Endothelial cell of umbilical vein (primary cell): ENCODE measurements around the gene CDK19. TPM values are rescaled to one million over a fixed set of nuclear protein-coding genes. Genes with fewer than 3 reads are reported as not detected.

Experiments
- BruUV-seq: library from RNA; stranded (reverse); fragments of 400-500 nt; replicated peaks from 2 replicates; lab custom pipeline; 2021; lab: Mats Ljungman, UMichigan
- CTCF ChIA-PET: fragments of 300-600, 350-600 bp; sonication (Branson Sonifier 250); formaldehyde crosslinking; loops from one replicate; lab custom pipeline; 2021; ENCODE audit warnings: antibody characterized with exemption, inconsistent platforms; lab: Charles Lee
- POLR2A ChIA-PET: fragments of 300-600, 350-600 bp; sonication (Branson Sonifier 250); formaldehyde crosslinking; loops from one replicate; lab custom pipeline; 2021; ENCODE audit warnings: antibody characterized with exemption, inconsistent platforms; lab: Charles Lee
- DNase-seq: peaks from one replicate; pipeline ENCODE4 v3.0.0-alpha.2; 2011; ENCODE audit warnings: low read depth, low spot score
- FAIRE-seq: peaks from 2 replicates; lab custom pipeline; 2011; peaks lifted over from hg19 to GRCh38; lab: Jason Lieb, UNC
- H2AFZ ChIP-seq: 2 replicates; pipeline ENCODE4 v1.6.0; 2012; ENCODE audit warnings: low read depth, low read length, control low read depth, inconsistent platforms
- H3K27ac ChIP-seq: 2 replicates; pipeline ENCODE4 v1.5.1; 2011; ENCODE audit warnings: low read depth, mild to moderate bottlenecking, control low read depth, low read length, moderate library complexity; ENCODE audit not compliant: insufficient read depth
- H3K27me3 ChIP-seq, 2 experiments: 2 replicates each; pipeline versions ENCODE4 v1.6.0 to v1.6.1; 2011; ENCODE audit warnings: low read length in 2 of 2, mixed read lengths in 1 of 2; ENCODE audit not compliant: control insufficient read depth in 2 of 2, insufficient read depth in 2 of 2
- H3K36me3 ChIP-seq, 2 experiments: 2 replicates in 1 of 2; 3 replicates in 1 of 2; pipeline ENCODE4 v1.5.1; 2011; ENCODE audit warnings: low read length in 2 of 2, mild to moderate bottlenecking in 1 of 2, moderate library complexity in 1 of 2; ENCODE audit not compliant: control insufficient read depth in 2 of 2, insufficient read depth in 2 of 2; ENCODE audit errors: extremely low read depth in 1 of 2
- H3K4me1 ChIP-seq: 3 replicates; pipeline ENCODE4 v1.5.1; 2011; ENCODE audit warnings: mild to moderate bottlenecking, low read length; ENCODE audit not compliant: control insufficient read depth, insufficient read depth; ENCODE audit errors: extremely low read depth
- H3K4me2 ChIP-seq: 2 replicates; pipeline ENCODE4 v1.6.1; 2011; ENCODE audit warnings: low read length, control low read depth, mixed read lengths; ENCODE audit not compliant: insufficient read depth
- H3K4me3 ChIP-seq, 3 experiments: fragments of 200-600 bp in 1 of 3; sonication (generic), shearing (Covaris generic) in 1 of 3; replicated peaks in 1 of 3; 2 replicates each; pipeline ENCODE4 v1.5.1; 2011 to 2016; ENCODE audit warnings: control low read depth in 3 of 3, low read length in 3 of 3, mild to moderate bottlenecking in 2 of 3, inconsistent platforms in 1 of 3, low read depth in 1 of 3, moderate library complexity in 1 of 3; ENCODE audit not compliant: insufficient read depth in 1 of 3
- H3K79me2 ChIP-seq: 2 replicates; pipeline ENCODE4 v1.6.0; 2012; ENCODE audit warnings: low read length, inconsistent platforms; ENCODE audit not compliant: control insufficient read depth, insufficient read depth
- H3K9ac ChIP-seq: replicated peaks from 2 replicates; pipeline ENCODE3; 2011; ENCODE audit warnings: low read length, control low read depth; ENCODE audit not compliant: insufficient read depth; ENCODE audit errors: extremely low read depth
- H3K9me1 ChIP-seq: replicated peaks from 3 replicates; pipeline ENCODE4 v1.6.0; 2011; ENCODE audit warnings: mild to moderate bottlenecking, low read length; ENCODE audit not compliant: control insufficient read depth, insufficient read depth; ENCODE audit errors: extremely low read depth
- H3K9me3 ChIP-seq: replicated peaks from 2 replicates; pipeline ENCODE4 v1.5.1; 2012; ENCODE audit warnings: low read length, inconsistent platforms; ENCODE audit not compliant: control insufficient read depth, insufficient read depth
- H4K20me1 ChIP-seq: replicated peaks from 2 replicates; pipeline ENCODE3; 2011; ENCODE audit warnings: mild to moderate bottlenecking, low read length; ENCODE audit not compliant: control insufficient read depth, insufficient read depth; ENCODE audit errors: extremely low read depth
- EZH2 ChIP-seq: IDR thresholded peaks from 2 replicates; pipeline ENCODE4 v1.6.1; 2012; ENCODE audit warnings: borderline replicate concordance, low read depth, mild to moderate bottlenecking, moderate library complexity, low read length, inconsistent platforms; ENCODE audit not compliant: severe bottlenecking
- FOS ChIP-seq: IDR thresholded peaks from 2 replicates; pipeline ENCODE4 v1.6.1; 2011; ENCODE audit warnings: mild to moderate bottlenecking, low read length, moderate library complexity, borderline replicate concordance; ENCODE audit not compliant: insufficient read depth
- GATA2 ChIP-seq: IDR thresholded peaks from 2 replicates; pipeline ENCODE4 v1.7.0; 2011; ENCODE audit warnings: low read depth, mild to moderate bottlenecking, moderate library complexity, mixed read lengths, low read length; ENCODE audit not compliant: insufficient read length, insufficient read depth
- JUN ChIP-seq: IDR thresholded peaks from 2 replicates; pipeline ENCODE4 v1.6.1; 2011; ENCODE audit warnings: borderline replicate concordance, low read depth; ENCODE audit not compliant: insufficient read length, insufficient read depth
- MYC ChIP-seq: IDR thresholded peaks from one replicate; pipeline ENCODE4 v1.6.1; 2011; ENCODE audit warnings: mild to moderate bottlenecking, low read depth, low read length
- POLR2A ChIP-seq: IDR thresholded peaks from 2 replicates; pipeline ENCODE4 v1.6.1; 2012; ENCODE audit warnings: low read depth, mild to moderate bottlenecking, control low read depth, low read length
- POLR2AphosphoS5 ChIP-seq: IDR thresholded peaks from 2 replicates; pipeline ENCODE4 v1.6.1; 2012; ENCODE audit warnings: low read depth, mild to moderate bottlenecking, control low read depth, low read length, moderate library complexity; ENCODE audit not compliant: insufficient read depth
- dilution Hi-C: fragments of 300-500 bp; cut with MboI; formaldehyde crosslinking; loops from one replicate; pipeline ENCODE4 v1.15.0; 2019; ENCODE audit warnings: low sequenced_read_pairs; ENCODE audit not compliant: extremely low pct_ligation_motif_present
- intact Hi-C: fragments of 100-400 bp; cut with micrococcal nuclease; formaldehyde crosslinking; loops from one replicate; pipeline ENCODE4 v1.10.0; 2022
- polyA plus RNA-seq, 4 experiments: library from polyadenylated mRNA; depleted of rRNA in 3 of 4; stranded (reverse) in 3 of 4; unstranded in 1 of 4; fragments of >200 nt; gene quantifications; 2 replicates each; pipeline versions ENCODE4 v1.2.1 to v1.2.3, GENCODE V29; 2011 to 2012; ENCODE audit warnings: missing spikeins in 1 of 4
- total RNA-seq: library from RNA; stranded (reverse); gene quantifications from 2 replicates; pipeline ENCODE4 v1.2.3, GENCODE V29; 2021
- TF ChIP-seq, protein P1 (sequence below): IDR thresholded peaks from 2 replicates; pipeline ENCODE4 v1.6.1; 2011; ENCODE audit not compliant: insufficient read depth, insufficient read length
- TF ChIP-seq, protein P2 (sequence below), 2 donors: IDR thresholded peaks; 1 replicate in 1 of 2; 2 replicates in 1 of 2; pipeline ENCODE4 v1.5.1; 2011; ENCODE audit warnings: low read length in 2 of 2, mild to moderate bottlenecking in 2 of 2, moderate library complexity in 2 of 2, control low read depth in 1 of 2, inconsistent platforms in 1 of 2, low read depth in 1 of 2; ENCODE audit not compliant: insufficient read depth in 1 of 2; ENCODE audit errors: extremely low read depth in 1 of 2

The CDK19 gene
- total and polyA plus RNA-seq, 2 donors (not counting 3 experiments of a cell fraction or from before 2014, with no cell fraction given): 4.6 to 12.1 TPM

DNA sequence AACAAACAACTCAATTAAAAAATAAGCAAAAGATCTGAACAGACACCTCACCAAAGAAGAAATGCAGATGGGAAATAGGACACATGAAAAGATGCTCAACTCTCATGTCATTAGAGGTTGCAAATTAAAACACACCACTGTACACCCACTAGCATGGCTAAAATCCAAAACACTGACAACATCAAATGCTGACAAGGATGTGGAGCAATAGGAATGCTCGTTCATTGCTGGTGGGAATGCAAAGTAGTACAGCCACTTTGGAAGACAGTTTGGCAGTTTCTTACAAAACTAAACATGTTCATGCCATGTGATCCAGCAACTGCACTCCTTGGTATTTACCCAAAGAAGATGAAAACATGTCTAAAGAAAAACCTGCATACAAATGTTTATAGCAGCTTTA is 47.2 kb downstream of the CDK19 start:
- no TSS peak for BruUV-seq
- intact Hi-C loops: no loop called here
- CTCF ChIA-PET: no interaction called here
- H3K27me3 ChIP-seq: no peaks in the 10 kb centered on the region
- H4K20me1 ChIP-seq: no peaks in the 10 kb centered on the region
- no peak overlapping the region for H3K9ac ChIP-seq
- DNase-seq (no peak), FAIRE-seq (no peak)
- H3K9me3 ChIP-seq: no peaks in the 10 kb centered on the region
- H2AFZ ChIP-seq: no peak overlapping the region
- TF ChIP-seq FOS (no peak), GATA2 (no peak), JUN (no peak), EZH2 (no peak), POLR2AphosphoS5 (no peak), MYC (no peak), POLR2A (no peak)
- TF ChIP-seq, protein P1, sequence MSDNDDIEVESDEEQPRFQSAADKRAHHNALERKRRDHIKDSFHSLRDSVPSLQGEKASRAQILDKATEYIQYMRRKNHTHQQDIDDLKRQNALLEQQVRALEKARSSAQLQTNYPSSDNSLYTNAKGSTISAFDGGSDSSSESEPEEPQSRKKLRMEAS: no peak
- TF ChIP-seq, protein P2, sequence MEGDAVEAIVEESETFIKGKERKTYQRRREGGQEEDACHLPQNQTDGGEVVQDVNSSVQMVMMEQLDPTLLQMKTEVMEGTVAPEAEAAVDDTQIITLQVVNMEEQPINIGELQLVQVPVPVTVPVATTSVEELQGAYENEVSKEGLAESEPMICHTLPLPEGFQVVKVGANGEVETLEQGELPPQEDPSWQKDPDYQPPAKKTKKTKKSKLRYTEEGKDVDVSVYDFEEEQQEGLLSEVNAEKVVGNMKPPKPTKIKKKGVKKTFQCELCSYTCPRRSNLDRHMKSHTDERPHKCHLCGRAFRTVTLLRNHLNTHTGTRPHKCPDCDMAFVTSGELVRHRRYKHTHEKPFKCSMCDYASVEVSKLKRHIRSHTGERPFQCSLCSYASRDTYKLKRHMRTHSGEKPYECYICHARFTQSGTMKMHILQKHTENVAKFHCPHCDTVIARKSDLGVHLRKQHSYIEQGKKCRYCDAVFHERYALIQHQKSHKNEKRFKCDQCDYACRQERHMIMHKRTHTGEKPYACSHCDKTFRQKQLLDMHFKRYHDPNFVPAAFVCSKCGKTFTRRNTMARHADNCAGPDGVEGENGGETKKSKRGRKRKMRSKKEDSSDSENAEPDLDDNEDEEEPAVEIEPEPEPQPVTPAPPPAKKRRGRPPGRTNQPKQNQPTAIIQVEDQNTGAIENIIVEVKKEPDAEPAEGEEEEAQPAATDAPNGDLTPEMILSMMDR (IDR thresholded peaks at IDR 0.05; ENCODE audit: extremely low read depth in 1 of 2, insufficient read depth in 1 of 2, low read depth in 1 of 2, low read length in 2 of 2): no peak
- dilution Hi-C loops: no loop called here
- no peaks in the 10 kb centered on the region for H3K9me1 ChIP-seq
- no peaks in the 10 kb centered on the region for H3K4me1 ChIP-seq
- H3K4me3 ChIP-seq: no peak overlapping the region
- no peak overlapping the region for H3K4me2 ChIP-seq
- no peaks in the 10 kb centered on the region for H3K79me2 ChIP-seq
- POLR2A ChIA-PET: no interaction called here
- no peaks in the 10 kb centered on the region for H3K36me3 ChIP-seq
- no peak overlapping the region for H3K27ac ChIP-seq
